ENCODE results near the gene ZMAT2. TPM values are rescaled to one million over a fixed set of nuclear protein-coding genes. Genes with fewer than 3 reads are reported as not detected.

ZMAT2 gene
- total RNA-seq, 1 experiment from 2014 or later: 55.3 TPM

DNA sequence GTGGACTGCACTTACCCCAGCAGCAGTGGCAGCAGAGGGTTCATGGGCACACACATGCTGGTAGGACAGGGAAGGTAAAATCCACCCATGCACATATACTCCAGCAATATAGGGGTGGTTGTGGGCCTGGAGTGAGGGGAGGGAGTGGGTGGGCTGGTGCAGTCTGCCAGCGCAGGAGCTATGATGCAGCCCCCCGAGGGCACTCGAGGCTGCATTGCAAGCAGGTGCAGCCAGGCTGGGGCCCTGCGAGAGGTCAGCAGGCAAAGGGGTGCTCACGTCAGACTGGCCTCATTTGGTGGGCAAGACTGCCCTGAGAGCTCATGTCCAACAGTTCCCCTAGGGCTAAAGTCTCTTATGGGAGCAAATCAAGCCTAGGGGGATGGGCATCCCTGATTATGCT lies 53.3 kb downstream of the ZMAT2 start (continued):
- TF ChIP-seq, protein P1, sequence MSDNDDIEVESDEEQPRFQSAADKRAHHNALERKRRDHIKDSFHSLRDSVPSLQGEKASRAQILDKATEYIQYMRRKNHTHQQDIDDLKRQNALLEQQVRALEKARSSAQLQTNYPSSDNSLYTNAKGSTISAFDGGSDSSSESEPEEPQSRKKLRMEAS (IDR thresholded peaks at IDR 0.05): no peak
- no peak for TF ChIP-seq CBX3 (IDR thresholded peaks at IDR 0.05; ENCODE audit: low read depth)
- TF ChIP-seq EZH2 (IDR thresholded peaks at IDR 0.05): no peak
- TF ChIP-seq ELF1 (IDR thresholded peaks at IDR 0.05; ENCODE audit: borderline replicate concordance, low read depth): no peak
- no peak for TF ChIP-seq CEBPB (IDR thresholded peaks at IDR 0.05; ENCODE audit: low read depth)
- no peak for TF ChIP-seq YY1 (IDR thresholded peaks at IDR 0.05; ENCODE audit: extremely low read depth, insufficient replicate concordance, low read depth, low read length)

Other genes with a start within 250 kb of the ZMAT2 start
- gene EIF4EBP3, start 152.8 kb upstream of the ZMAT2 start, total RNA-seq (2021; ENCODE audit: unreplicated experiment): 6.0 TPM
- gene SRA1, start 143.0 kb upstream of the ZMAT2 start, total RNA-seq (2021; ENCODE audit: unreplicated experiment): 41.7 TPM
- gene APBB3, start 135.8 kb upstream of the ZMAT2 start, total RNA-seq (2021; ENCODE audit: unreplicated experiment): 28.4 TPM
- gene SLC35A4, start 135.6 kb upstream of the ZMAT2 start, total RNA-seq (2021; ENCODE audit: unreplicated experiment): 37.5 TPM
- gene CD14, start 67.3 kb upstream of the ZMAT2 start, total RNA-seq (2021; ENCODE audit: unreplicated experiment): 0.42 TPM
- gene TMCO6, start 61.0 kb upstream of the ZMAT2 start, total RNA-seq (2021; ENCODE audit: unreplicated experiment): 28.0 TPM
- gene NDUFA2, start 52.8 kb upstream of the ZMAT2 start, total RNA-seq (2021; ENCODE audit: unreplicated experiment): 68.3 TPM
- 96.6 TPM for gene IK, start 52.6 kb upstream of the ZMAT2 start, total RNA-seq (2021; ENCODE audit: unreplicated experiment)
- gene WDR55, start 35.5 kb upstream of the ZMAT2 start, total RNA-seq (2021; ENCODE audit: unreplicated experiment): 37.2 TPM
- gene DND1, start 26.9 kb upstream of the ZMAT2 start, total RNA-seq (2021; ENCODE audit: unreplicated experiment): 2.3 TPM
- gene HARS1, start 9.1 kb upstream of the ZMAT2 start, total RNA-seq (2021; ENCODE audit: unreplicated experiment): 91.1 TPM
- gene HARS2, start 9.0 kb upstream of the ZMAT2 start, total RNA-seq (2021; ENCODE audit: unreplicated experiment): 38.8 TPM
- not detected for gene PCDHA1, start 85.7 kb downstream of the ZMAT2 start, total RNA-seq (2021; ENCODE audit: unreplicated experiment)
- not detected for gene PCDHA2, start 94.4 kb downstream of the ZMAT2 start, total RNA-seq (2021; ENCODE audit: unreplicated experiment)
- gene PCDHA3, start 100.6 kb downstream of the ZMAT2 start, total RNA-seq (2021; ENCODE audit: unreplicated experiment): not detected
- not detected for gene PCDHA4, start 106.6 kb downstream of the ZMAT2 start, total RNA-seq (2021; ENCODE audit: unreplicated experiment)
- not detected for gene PCDHA5, start 121.2 kb downstream of the ZMAT2 start, total RNA-seq (2021; ENCODE audit: unreplicated experiment)
- not detected for gene PCDHA6, start 127.5 kb downstream of the ZMAT2 start, total RNA-seq (2021; ENCODE audit: unreplicated experiment)
- gene PCDHA7, start 133.8 kb downstream of the ZMAT2 start, total RNA-seq (2021; ENCODE audit: unreplicated experiment): not detected
- gene PCDHA8, start 140.7 kb downstream of the ZMAT2 start, total RNA-seq (2021; ENCODE audit: unreplicated experiment): not detected
- gene PCDHA9, start 147.9 kb downstream of the ZMAT2 start, total RNA-seq (2021; ENCODE audit: unreplicated experiment): not detected
- gene PCDHA10, start 155.4 kb downstream of the ZMAT2 start, total RNA-seq (2021; ENCODE audit: unreplicated experiment): 0.05 TPM
- 0.27 TPM for gene PCDHA11, start 168.5 kb downstream of the ZMAT2 start, total RNA-seq (2021; ENCODE audit: unreplicated experiment)
- gene PCDHA12, start 174.9 kb downstream of the ZMAT2 start, total RNA-seq (2021; ENCODE audit: unreplicated experiment): not detected
- not detected for gene PCDHA13, start 181.7 kb downstream of the ZMAT2 start, total RNA-seq (2021; ENCODE audit: unreplicated experiment)
- gene PCDHAC1, start 225.9 kb downstream of the ZMAT2 start, total RNA-seq (2021; ENCODE audit: unreplicated experiment): 1.0 TPM